IMR-90 (cell line): Measurements from ENCODE around the gene CCDC141. TPM values are rescaled to one million over a fixed set of nuclear protein-coding genes. Genes with fewer than 3 reads are reported as not detected.

Experiments used
- ATAC-seq: fragments of 200-7000 bp; cut with Tn5 transposase; 2 replicates; pipeline ENCODE4 v1.9.1; 2020; ENCODE audit warnings: low read depth, mild to moderate bottlenecking, moderate library complexity
- BruUV-seq: library from RNA; stranded (reverse); fragments of 400-500 nt; replicated peaks from 2 replicates; lab custom pipeline; 2021; lab: Mats Ljungman, UMichigan
- CTCF ChIA-PET: fragments of 300-600 bp; formaldehyde crosslinking; extraction: SDS; loops from one replicate; lab custom pipeline; 2021; ENCODE audit warnings: antibody characterized with exemption; lab: Yijun Ruan, JAX
- POLR2A ChIA-PET: fragments of 300-600 bp; sonication (Branson Sonifier 250); formaldehyde crosslinking; loops from one replicate; lab custom pipeline; 2022; ENCODE audit warnings: antibody characterized with exemption; ENCODE audit not compliant: unreplicated experiment; lab: Charles Lee
- DNase-seq: peaks from one replicate; pipeline ENCODE4 v3.0.0; 2013
- H2AFZ ChIP-seq: replicated peaks from 2 replicates; pipeline ENCODE3; 2013; ENCODE audit warnings: low read length, mild to moderate bottlenecking; ENCODE audit not compliant: poor library complexity
- H2AK5ac ChIP-seq: 2 replicates; pipeline ENCODE4 v1.6.1; 2013; ENCODE audit warnings: low read depth, low read length, inconsistent platforms
- H2AK9ac ChIP-seq: replicated peaks from 2 replicates; pipeline ENCODE3; 2013; ENCODE audit warnings: mild to moderate bottlenecking, low read depth, low read length, moderate library complexity; ENCODE audit not compliant: poor library complexity
- H2BK120ac ChIP-seq: 2 replicates; pipeline ENCODE4 v1.6.1; 2013; ENCODE audit warnings: low read depth, low read length, inconsistent platforms
- H2BK15ac ChIP-seq: 3 replicates; pipeline ENCODE4 v1.6.1; 2013; ENCODE audit warnings: low read depth, low read length, inconsistent platforms
- H2BK20ac ChIP-seq: 2 replicates; pipeline ENCODE4 v1.6.1; 2013; ENCODE audit warnings: low read depth, mild to moderate bottlenecking, inconsistent platforms, low read length, moderate library complexity
- H2BK5ac ChIP-seq: 2 replicates; pipeline ENCODE4 v1.6.1; 2013; ENCODE audit warnings: mild to moderate bottlenecking, low read depth, low read length, inconsistent platforms; ENCODE audit not compliant: poor library complexity, severe bottlenecking
- H3K14ac ChIP-seq: replicated peaks from 2 replicates; pipeline ENCODE4 v1.6.1; 2013; ENCODE audit warnings: low read depth, low read length, inconsistent platforms
- H3K18ac ChIP-seq: 2 replicates; pipeline ENCODE4 v1.6.1; 2013; ENCODE audit warnings: low read depth, low read length, control low read depth
- H3K23ac ChIP-seq: 2 replicates; pipeline ENCODE4 v1.6.1; 2013; ENCODE audit warnings: low read depth, low read length, inconsistent platforms
- H3K27ac ChIP-seq: 2 replicates; pipeline ENCODE4 v1.5.1; 2013; ENCODE audit warnings: mild to moderate bottlenecking, control low read depth, low read length; ENCODE audit not compliant: insufficient read depth
- H3K27me3 ChIP-seq: 2 replicates; pipeline ENCODE4 v1.6.1; 2013; ENCODE audit warnings: low read length; ENCODE audit not compliant: control insufficient read depth, insufficient read depth
- H3K36me3 ChIP-seq: 2 replicates; pipeline ENCODE4 v1.6.1; 2013; ENCODE audit warnings: low read length, mixed read lengths; ENCODE audit not compliant: control insufficient read depth, insufficient read depth
- H3K4ac ChIP-seq: 2 replicates; pipeline ENCODE4 v1.6.1; 2013; ENCODE audit warnings: low read depth, low read length, inconsistent platforms
- H3K4me1 ChIP-seq: 2 replicates; pipeline ENCODE4 v1.6.1; 2013; ENCODE audit warnings: low read length, mixed read lengths; ENCODE audit not compliant: control insufficient read depth, insufficient read depth
- H3K4me2 ChIP-seq: 2 replicates; pipeline ENCODE4 v1.6.1; 2013; ENCODE audit warnings: low read depth, mild to moderate bottlenecking, control low read depth, low read length, moderate library complexity
- H3K4me3 ChIP-seq: 2 replicates; pipeline ENCODE4 v1.5.1; 2013; ENCODE audit warnings: low read depth, mild to moderate bottlenecking, control low read depth, low read length, moderate library complexity; ENCODE audit not compliant: insufficient read depth
- H3K56ac ChIP-seq: 2 replicates; pipeline ENCODE4 v1.6.1; 2013; ENCODE audit warnings: low read length, inconsistent platforms; ENCODE audit not compliant: insufficient read depth; ENCODE audit errors: extremely low read depth
- H3K79me1 ChIP-seq, 2 experiments: 2 replicates each; pipeline ENCODE4 v1.6.1; 2013; ENCODE audit warnings: low read length in 2 of 2, inconsistent platforms in 1 of 2, low read depth in 1 of 2
- H3K9ac ChIP-seq: 2 replicates; pipeline ENCODE4 v1.6.1; 2013; ENCODE audit warnings: low read depth, low read length, control low read depth
- H3K9me1 ChIP-seq: 2 replicates; pipeline ENCODE4 v1.6.1; 2013; ENCODE audit warnings: low read length, inconsistent platforms; ENCODE audit not compliant: insufficient read depth
- H3K9me3 ChIP-seq: 2 replicates; pipeline ENCODE4 v1.6.1; 2013; ENCODE audit warnings: low read length; ENCODE audit not compliant: control insufficient read depth, insufficient read depth
- H4K20me1 ChIP-seq: 2 replicates; pipeline ENCODE4 v1.6.1; 2013; ENCODE audit warnings: low read length, inconsistent platforms; ENCODE audit not compliant: insufficient read depth
- H4K5ac ChIP-seq: 2 replicates; pipeline ENCODE4 v1.6.1; 2013; ENCODE audit warnings: mild to moderate bottlenecking, low read depth, low read length, control low read depth
- H4K8ac ChIP-seq, 2 experiments: 2 replicates each; pipeline ENCODE4 v1.6.1; 2013; ENCODE audit warnings: low read depth in 2 of 2, low read length in 2 of 2, control low read depth in 1 of 2, inconsistent platforms in 1 of 2
- H4K91ac ChIP-seq: 2 replicates; pipeline ENCODE4 v1.6.1; 2013; ENCODE audit warnings: low read depth, low read length, inconsistent platforms; ENCODE audit not compliant: insufficient read depth
- BHLHE40 ChIP-seq: fragments of 150-350 bp; IDR thresholded peaks from 2 replicates; pipeline ENCODE4 v1.6.1; 2016; ENCODE audit warnings: mild to moderate bottlenecking, low read depth, low read length
- CEBPB ChIP-seq: IDR thresholded peaks from 2 replicates; pipeline ENCODE4 v1.6.1; 2012; ENCODE audit warnings: low read depth, low read length, improper control_type of control experiment
- CHD1 ChIP-seq: IDR thresholded peaks from 2 replicates; pipeline ENCODE4 v1.6.1; 2012; ENCODE audit warnings: low read depth, low read length, improper control_type of control experiment
- CTCF ChIP-seq: conservative IDR thresholded peaks from 2 replicates; pipeline ENCODE4 v1.5.1; 2012; ENCODE audit warnings: mild to moderate bottlenecking, low read depth, low read length, improper control_type of control experiment
- ELK1 ChIP-seq: fragments of 150-350 bp; IDR thresholded peaks from 2 replicates; pipeline ENCODE4 v1.6.1; 2016; ENCODE audit warnings: low read depth, mild to moderate bottlenecking, low read length, moderate library complexity, borderline replicate concordance
- MAFK ChIP-seq: IDR thresholded peaks from 2 replicates; pipeline ENCODE4 v1.6.1; 2012; ENCODE audit warnings: low read depth, low read length, improper control_type of control experiment
- MAZ ChIP-seq: IDR thresholded peaks from 2 replicates; pipeline ENCODE4 v1.6.1; 2012; ENCODE audit warnings: low read depth, mild to moderate bottlenecking, low read length, improper control_type of control experiment, moderate library complexity, borderline replicate concordance
- POLR2A ChIP-seq: IDR thresholded peaks from 2 replicates; pipeline ENCODE4 v1.6.1; 2012; ENCODE audit warnings: mild to moderate bottlenecking, low read depth, low read length
- RAD21 ChIP-seq: IDR thresholded peaks from 2 replicates; pipeline ENCODE4 v1.6.1; 2012; ENCODE audit warnings: low read length, improper control_type of control experiment
- RCOR1 ChIP-seq: IDR thresholded peaks from 2 replicates; pipeline ENCODE4 v1.6.1; 2012; ENCODE audit warnings: mild to moderate bottlenecking, low read length, improper control_type of control experiment; ENCODE audit not compliant: insufficient replicate concordance
- SMC3 ChIP-seq: fragments of 150-350 bp; IDR thresholded peaks from 2 replicates; pipeline ENCODE4 v1.6.1; 2016; ENCODE audit warnings: low read depth, mild to moderate bottlenecking, antibody characterized with exemption, low read length, moderate library complexity
- USF2 ChIP-seq: fragments of 150-350 bp; IDR thresholded peaks from 2 replicates; pipeline ENCODE4 v1.6.1; 2017; ENCODE audit warnings: mild to moderate bottlenecking, antibody characterized with exemption, low read length, low read depth
- WGBS, 2 experiments: methylation state at CpG; one replicate each; pipeline versions ENCODE4 v1.1.5 to v1.1.7; 2013; ENCODE audit warnings: missing lambda C conversion rate in 2 of 2; ENCODE audit not compliant: insufficient read length in 1 of 2; ENCODE audit errors: extremely low coverage in 2 of 2; 5-methylcytosine and 5-hydroxymethylcytosine counted together
- dilution Hi-C: fragments of 300-500 bp; cut with HindIII; formaldehyde crosslinking; loops from one replicate; pipeline ENCODE4 v1.14.3; 2018; ENCODE audit warnings: low sequenced_read_pairs; ENCODE audit not compliant: unreplicated experiment
- in situ Hi-C: fragments of 300-500 bp; cut with MboI; formaldehyde crosslinking; loops from 3 replicates; pipeline ENCODE4 v1.14.3; 2019; ENCODE audit warnings: low sequenced_read_pairs, inconsistent platforms, mixed read lengths
- intact Hi-C: fragments of 100-400 bp; cut with micrococcal nuclease; formaldehyde crosslinking; loops from 2 replicates; pipeline ENCODE4 v1.10.0; 2022
- polyA plus RNA-seq, 3 experiments: library from polyadenylated mRNA; depleted of rRNA; stranded (reverse); fragments of >200 nt; gene quantifications; 2 replicates each; pipeline ENCODE4 v1.2.3, GENCODE V29; 2012; ENCODE audit warnings: low replicate concordance in 1 of 3
- total RNA-seq: library from RNA; depleted of rRNA; stranded (reverse); fragments of >200 nt; gene quantifications from 2 replicates; pipeline ENCODE4 v1.2.3, GENCODE V29; 2012

Gene CCDC141
- total and polyA plus RNA-seq, 2 of the 4 experiments (the other 2 are of a cell fraction), result not detected

GRCh38 chr2:179068991-179069643 is 19.2 kb upstream of the CCDC141 start:
- DNase-seq (no peak), ATAC-seq (no peak)
- Histone ChIP-seq H3K18ac (no peak overlapping the region), H3K4me3 (no peak overlapping the region), H3K4me1 (no peaks in the 10 kb centered on the region), H2BK5ac (no peak overlapping the region), H2BK120ac (no peak overlapping the region), H3K27ac (no peak overlapping the region), H3K9me1 (no peaks in the 10 kb centered on the region), H2AFZ (no peak overlapping the region), H4K20me1 (no peaks in the 10 kb centered on the region), H3K23ac (no peak overlapping the region), H3K79me1 (no peaks in the 10 kb centered on the region), H3K9ac (no peak overlapping the region), H4K8ac (no peak overlapping the region), H3K56ac (no peak overlapping the region), H3K27me3 (no peaks in the 10 kb centered on the region), H3K4me2 (no peak overlapping the region), H3K4ac (no peak overlapping the region), H4K5ac (no peak overlapping the region), H3K36me3 (no peaks in the 10 kb centered on the region), H3K14ac (no peak overlapping the region), H2BK15ac (no peak overlapping the region), H2AK9ac (no peak overlapping the region), H4K91ac (no peak overlapping the region), H2AK5ac (no peak overlapping the region), H3K9me3 (no peaks in the 10 kb centered on the region), H2BK20ac (no peak overlapping the region)
- ChIA-PET CTCF (no interaction called here), POLR2A (no interaction called here)
- no CpG with 5 or more reads among the region's 2 CpGs for WGBS, 2 experiments
- TF ChIP-seq ELK1 (no peak), POLR2A (no peak), BHLHE40 (no peak), CEBPB (no peak), RAD21 (no peak), USF2 (no peak), MAZ (no peak), CHD1 (no peak), MAFK (no peak), CTCF (no peak), SMC3 (no peak), RCOR1 (no peak)
- intact Hi-C loops, result no loop called here
- dilution Hi-C loops, result no loop called here
- BruUV-seq, result no TSS peak
- in situ Hi-C loops, result no loop called here
